ENCODE results near the gene MFAP4. TPM values are rescaled to one million over a fixed set of nuclear protein-coding genes. Genes with fewer than 3 reads are reported as not detected.

Gene MFAP4
- total and polyA plus RNA-seq, 2 donors (not counting 1 experiment from before 2014, with no cell fraction given), result not detected

GRCh38 chr17:19390951-19391350, 4.0 kb upstream of the MFAP4 start:
- no peak for DNase-seq
- no peaks in the 10 kb centered on the region for H4K20me1 ChIP-seq (ENCODE audit: control insufficient read depth, insufficient read depth, low read length, poor library complexity, severe bottlenecking)
- H3K79me2 ChIP-seq (ENCODE audit: control insufficient read depth, insufficient read depth, low read length), result no peaks in the 10 kb centered on the region
- no peak overlapping the region for H2AFZ ChIP-seq (ENCODE audit: insufficient read depth, low read depth, low read length, poor library complexity, severe bottlenecking)
- no peaks in the 10 kb centered on the region for H3K4me1 ChIP-seq (ENCODE audit: control insufficient read depth in 2 of 2, insufficient read depth in 2 of 2, low read length in 2 of 2)
- Mint-ChIP-seq H3K4me3 (no peak overlapping the region), H3K27ac (no peak overlapping the region), H3K9me3 (ENCODE audit: insufficient read depth) (no peaks in the 10 kb centered on the region), H3K27me3 (peaks cover 21% of the 10 kb centered on the region), H3K4me1 (no peaks in the 10 kb centered on the region)
- peaks cover 0 to 20% (median 0%) of the 10 kb centered on the region in 4 experiments for H3K27me3 ChIP-seq (replicated peaks in 1 of 4; ENCODE audit: control extremely low read depth in 1 of 4, control insufficient read depth in 3 of 4, insufficient read depth in 4 of 4, low read length in 3 of 4)
- ChIA-PET CTCF (interaction anchor here (0.8 kb wide), 1 partner anchor 28 kb away, joined by 3 read pairs; no protein-coding TSS in a partner anchor), POLR2A (no interaction called here)
- no peaks in the 10 kb centered on the region for H3K9me3 ChIP-seq (ENCODE audit: control extremely low read depth in 1 of 3, control insufficient read depth in 2 of 3, insufficient read depth in 1 of 3, low read length in 2 of 3)
- intact Hi-C loops (cut with micrococcal nuclease), result no loop called here
- TF ChIP-seq EZH2 (IDR thresholded peaks at IDR 0.05; ENCODE audit: borderline replicate concordance, insufficient read depth, low read depth, low read length, poor library complexity, severe bottlenecking) (no peak), CTCF (IDR thresholded peaks at IDR 0.05) (no peak)
- H3K4me2 ChIP-seq (replicated peaks; ENCODE audit: low read depth, low read length, poor library complexity, severe bottlenecking), result no peak overlapping the region
- no peaks in the 10 kb centered on the region for H3K36me3 ChIP-seq (replicated peaks in 1 of 2; ENCODE audit: control extremely low read depth in 1 of 2, control insufficient read depth in 1 of 2, extremely low read depth in 1 of 2, insufficient read depth in 2 of 2, low read length in 1 of 2)
- H3K9ac ChIP-seq (ENCODE audit: low read length), result no peak overlapping the region
- ATAC-seq (ENCODE audit: low read depth), result no peak
- no peak overlapping the region for H3K4me3 ChIP-seq (ENCODE audit: control extremely low read depth in 1 of 5, extremely low read depth in 1 of 5, insufficient read depth in 1 of 5, low read depth in 2 of 5, low read length in 4 of 5)
- 100% methylated on average over 1 of the region's 2 CpGs for WGBS (ENCODE audit: insufficient coverage)
- no peak overlapping the region for H3K27ac ChIP-seq (ENCODE audit: low read length in 2 of 2)

- Histone ChIP-seq H2AFZ (ENCODE audit: insufficient read depth, low read depth, low read length, poor library complexity, severe bottlenecking) (no peak overlapping the region), H3K36me3 (replicated peaks in 1 of 2; ENCODE audit: control extremely low read depth in 1 of 2, control insufficient read depth in 1 of 2, extremely low read depth in 1 of 2, insufficient read depth in 2 of 2, low read length in 1 of 2) (peaks cover 0 to 7% of the 10 kb centered on the region in 2 experiments), H3K4me1 (ENCODE audit: control insufficient read depth in 2 of 2, insufficient read depth in 2 of 2, low read length in 2 of 2) (no peaks in the 10 kb centered on the region), H3K27me3 (replicated peaks in 1 of 4; ENCODE audit: control extremely low read depth in 1 of 4, control insufficient read depth in 3 of 4, insufficient read depth in 4 of 4, low read length in 3 of 4) (peaks cover 0 to 20% (median 0%) of the 10 kb centered on the region in 4 experiments), H4K20me1 (ENCODE audit: control insufficient read depth, insufficient read depth, low read length, poor library complexity, severe bottlenecking) (no peaks in the 10 kb centered on the region), H3K4me2 (replicated peaks; ENCODE audit: low read depth, low read length, poor library complexity, severe bottlenecking) (no peak overlapping the region), H3K27ac (ENCODE audit: low read length in 2 of 2) (no peak overlapping the region), H3K79me2 (ENCODE audit: control insufficient read depth, insufficient read depth, low read length) (no peaks in the 10 kb centered on the region), H3K4me3 (ENCODE audit: control extremely low read depth in 1 of 5, extremely low read depth in 1 of 5, insufficient read depth in 1 of 5, low read depth in 2 of 5, low read length in 4 of 5) (no peak overlapping the region), H3K9ac (ENCODE audit: low read length) (no peak overlapping the region), H3K9me3 (ENCODE audit: control extremely low read depth in 1 of 3, control insufficient read depth in 2 of 3, insufficient read depth in 1 of 3, low read length in 2 of 3) (no peaks in the 10 kb centered on the region)
- Mint-ChIP-seq H3K4me1 (no peaks in the 10 kb centered on the region), H3K4me3 (no peak overlapping the region), H3K27ac (no peak overlapping the region), H3K27me3 (peaks cover 21% of the 10 kb centered on the region), H3K9me3 (ENCODE audit: insufficient read depth) (no peaks in the 10 kb centered on the region)
- POLR2A ChIA-PET, result no interaction called here
- 87% methylated on average over 3 of the region's 5 CpGs for WGBS (ENCODE audit: insufficient coverage)
- no peak for DNase-seq
- CTCF ChIA-PET, result interaction anchor here (0.5 to 1.6 kb wide), 2 partner anchors 26 to 140 kb away, joined by 4 to 9 read pairs; partner anchors contain the start of gene B9D1
- no peak for ATAC-seq (ENCODE audit: low read depth)
- TF ChIP-seq EZH2 (IDR thresholded peaks at IDR 0.05; ENCODE audit: borderline replicate concordance, insufficient read depth, low read depth, low read length, poor library complexity, severe bottlenecking), result no peak
- TF ChIP-seq CTCF (IDR thresholded peaks at IDR 0.05), result no peak
- intact Hi-C loops (cut with micrococcal nuclease), result no loop called here
Measured at GRCh38 chr17:19388791-19389785, 2.1 kb upstream of the MFAP4 start.
